Fibroblast of the aortic adventitia (primary cell): ENCODE results near the gene CLDN2. TPM values are rescaled to one million over a fixed set of nuclear protein-coding genes. Genes with fewer than 3 reads are reported as not detected.

Source experiments
- DNase-seq: peaks from one replicate; pipeline ENCODE4 v3.0.0-alpha.2; 2010; ENCODE audit warnings: low read depth
- H3K4me3 ChIP-seq: 2 replicates; pipeline ENCODE4 v1.5.1; 2011; ENCODE audit warnings: low read depth, mild to moderate bottlenecking, control low read depth, low read length, moderate library complexity
- total RNA-seq: library from RNA; depleted of rRNA; stranded (reverse); fragments of >200 nt; gene quantifications from 2 replicates; pipeline ENCODE4 v1.2.3, GENCODE V29; 2012; ENCODE audit warnings: low replicate concordance
- TF ChIP-seq, protein P1 (sequence below): IDR thresholded peaks from 2 replicates; pipeline ENCODE4 v1.5.1; 2011; ENCODE audit warnings: mild to moderate bottlenecking, low read length, control low read depth, inconsistent platforms; ENCODE audit not compliant: insufficient read depth

Gene CLDN2
- total RNA-seq, 1 donor, result not detected

DNA sequence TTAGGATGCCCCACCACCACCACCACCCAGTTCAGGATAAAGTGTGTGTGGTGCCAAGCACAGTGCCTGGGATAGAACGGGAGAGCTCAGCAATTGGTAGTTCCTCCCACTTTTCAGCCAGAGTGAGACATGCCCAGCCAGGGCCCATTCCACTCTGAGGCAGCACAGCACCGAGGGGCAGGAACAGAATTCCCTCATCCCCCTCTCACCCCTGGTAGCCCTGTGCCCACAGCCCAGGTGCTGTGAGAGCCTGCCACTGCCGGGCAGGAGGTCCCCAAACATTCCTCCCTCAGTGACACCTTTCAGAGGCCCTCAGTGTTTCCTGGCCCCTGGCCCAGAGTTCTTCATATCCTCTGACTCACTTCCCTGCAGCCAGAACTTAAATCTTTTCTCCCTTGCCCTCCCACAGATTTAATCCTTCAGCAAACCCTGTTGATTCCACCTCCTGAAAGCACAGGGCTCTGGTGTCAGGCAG lies 25.2 kb upstream of the CLDN2 start:
- no peak overlapping the region for H3K4me3 ChIP-seq
- DNase-seq, result peak; percentile 71
- TF ChIP-seq, protein P1, sequence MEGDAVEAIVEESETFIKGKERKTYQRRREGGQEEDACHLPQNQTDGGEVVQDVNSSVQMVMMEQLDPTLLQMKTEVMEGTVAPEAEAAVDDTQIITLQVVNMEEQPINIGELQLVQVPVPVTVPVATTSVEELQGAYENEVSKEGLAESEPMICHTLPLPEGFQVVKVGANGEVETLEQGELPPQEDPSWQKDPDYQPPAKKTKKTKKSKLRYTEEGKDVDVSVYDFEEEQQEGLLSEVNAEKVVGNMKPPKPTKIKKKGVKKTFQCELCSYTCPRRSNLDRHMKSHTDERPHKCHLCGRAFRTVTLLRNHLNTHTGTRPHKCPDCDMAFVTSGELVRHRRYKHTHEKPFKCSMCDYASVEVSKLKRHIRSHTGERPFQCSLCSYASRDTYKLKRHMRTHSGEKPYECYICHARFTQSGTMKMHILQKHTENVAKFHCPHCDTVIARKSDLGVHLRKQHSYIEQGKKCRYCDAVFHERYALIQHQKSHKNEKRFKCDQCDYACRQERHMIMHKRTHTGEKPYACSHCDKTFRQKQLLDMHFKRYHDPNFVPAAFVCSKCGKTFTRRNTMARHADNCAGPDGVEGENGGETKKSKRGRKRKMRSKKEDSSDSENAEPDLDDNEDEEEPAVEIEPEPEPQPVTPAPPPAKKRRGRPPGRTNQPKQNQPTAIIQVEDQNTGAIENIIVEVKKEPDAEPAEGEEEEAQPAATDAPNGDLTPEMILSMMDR, result no peak

DNA sequence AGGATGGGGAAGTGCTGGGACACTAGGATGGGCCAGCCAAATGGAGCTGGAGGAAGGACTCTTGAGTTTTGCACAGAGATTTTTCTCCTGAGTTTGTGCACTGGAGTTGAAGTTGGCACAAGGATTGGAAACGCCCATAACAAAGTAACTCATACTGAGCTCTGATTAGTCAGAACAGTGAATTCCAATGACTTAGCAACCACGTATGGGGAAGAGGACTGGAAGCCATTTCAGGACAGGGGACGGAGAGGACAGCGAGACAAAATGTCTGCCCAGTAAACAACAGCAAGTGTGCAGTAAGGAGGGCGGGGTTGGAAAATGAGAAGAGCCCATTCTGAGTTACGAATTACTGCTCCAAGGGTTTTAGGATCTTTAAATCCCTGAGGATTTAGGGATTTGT lies 22.9 kb upstream of the CLDN2 start:
- TF ChIP-seq, protein P1, result no peak

DNA sequence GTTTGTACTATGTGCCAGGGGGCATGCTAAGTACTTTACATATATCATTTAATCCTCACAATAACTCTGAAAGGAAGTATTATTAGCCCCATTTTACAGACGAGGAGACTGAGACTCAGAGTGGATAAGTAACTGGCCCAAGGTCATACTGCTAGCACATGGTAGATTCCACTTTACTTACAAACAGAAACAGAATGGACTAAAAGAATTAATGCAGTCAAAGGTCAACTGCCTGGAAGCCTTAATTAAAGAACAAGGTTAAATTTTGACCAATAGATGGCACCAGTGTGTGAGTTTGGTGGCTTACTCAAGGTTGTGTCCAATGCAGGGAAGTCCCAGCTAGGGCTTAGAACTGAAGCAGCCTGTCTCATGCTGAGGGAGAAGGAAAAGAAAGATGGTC lies 21.7 kb upstream of the CLDN2 start:
- TF ChIP-seq, protein P1, result peak; percentile 27
- no peak overlapping the region for H3K4me3 ChIP-seq
- DNase-seq, result peak; percentile 59

More for the DNA sequence above, 22.9 kb upstream of the CLDN2 start:
- no peak overlapping the region for H3K4me3 ChIP-seq
- peak; percentile 73 for DNase-seq

DNA sequence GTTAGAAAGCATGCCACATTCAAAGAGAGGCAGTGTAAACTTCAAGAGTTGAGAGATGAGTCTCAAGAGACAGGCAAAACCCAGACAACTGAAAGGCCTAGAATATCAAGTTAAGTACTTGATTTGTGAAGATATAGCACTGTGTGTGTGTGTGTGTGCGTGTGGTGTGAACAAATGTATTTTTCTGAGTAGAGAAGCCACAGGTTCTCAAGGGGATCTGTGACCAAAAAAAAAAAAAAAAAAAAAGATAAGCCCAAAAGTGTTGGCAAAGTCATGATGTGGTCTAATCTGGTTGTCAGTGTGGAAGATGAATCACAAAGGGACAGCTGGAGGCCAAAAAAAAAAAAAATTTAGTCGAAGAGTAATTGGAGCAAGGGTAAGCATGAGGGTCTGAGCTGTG lies 20.9 kb upstream of the CLDN2 start:
- peak; percentile 18 for DNase-seq
- H3K4me3 ChIP-seq, result no peak overlapping the region
- TF ChIP-seq, protein P1, result no peak

DNA sequence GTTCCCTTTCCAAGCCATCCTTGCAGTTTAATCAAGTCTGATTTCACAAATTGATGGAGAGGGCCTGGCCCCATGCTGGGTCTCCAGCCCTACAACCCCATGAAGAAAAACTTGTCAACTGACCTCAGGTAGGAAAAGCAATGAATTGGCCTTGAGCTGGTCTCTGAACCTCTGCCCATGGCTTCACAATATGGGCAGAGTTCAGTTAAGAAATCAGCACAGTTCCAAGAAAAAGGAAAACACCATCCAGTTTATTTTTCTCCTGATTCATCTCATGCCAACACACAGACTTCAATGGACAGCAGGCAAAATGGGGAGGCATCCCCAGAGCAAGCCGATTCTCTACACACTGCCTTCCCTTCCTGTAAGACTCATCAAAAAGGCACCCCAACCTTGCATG lies 20.4 kb upstream of the CLDN2 start:
- DNase-seq, result no peak
- TF ChIP-seq, protein P1, result no peak
- no peak overlapping the region for H3K4me3 ChIP-seq

DNA sequence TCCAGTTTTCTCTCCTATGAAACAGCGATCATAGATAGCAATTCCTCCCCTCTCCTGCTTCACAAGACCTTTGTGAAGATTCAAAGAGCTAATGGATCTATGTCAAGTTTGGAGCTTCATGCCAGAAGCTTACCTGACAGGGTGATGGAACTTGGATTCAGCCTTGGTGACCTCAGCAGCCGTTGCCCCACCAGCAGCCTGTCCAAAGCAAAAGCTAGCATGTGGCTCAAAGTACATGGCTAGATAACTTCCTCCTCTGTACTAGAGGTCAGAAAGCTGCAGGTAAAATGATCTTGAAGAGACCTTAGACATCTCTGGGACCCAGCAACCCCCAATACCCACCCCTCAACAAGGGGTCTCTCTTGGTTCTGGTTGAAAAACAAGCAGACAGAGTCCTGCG lies 18.9 kb upstream of the CLDN2 start:
- TF ChIP-seq, protein P1, result no peak
- no peak overlapping the region for H3K4me3 ChIP-seq
- DNase-seq, result no peak

DNA sequence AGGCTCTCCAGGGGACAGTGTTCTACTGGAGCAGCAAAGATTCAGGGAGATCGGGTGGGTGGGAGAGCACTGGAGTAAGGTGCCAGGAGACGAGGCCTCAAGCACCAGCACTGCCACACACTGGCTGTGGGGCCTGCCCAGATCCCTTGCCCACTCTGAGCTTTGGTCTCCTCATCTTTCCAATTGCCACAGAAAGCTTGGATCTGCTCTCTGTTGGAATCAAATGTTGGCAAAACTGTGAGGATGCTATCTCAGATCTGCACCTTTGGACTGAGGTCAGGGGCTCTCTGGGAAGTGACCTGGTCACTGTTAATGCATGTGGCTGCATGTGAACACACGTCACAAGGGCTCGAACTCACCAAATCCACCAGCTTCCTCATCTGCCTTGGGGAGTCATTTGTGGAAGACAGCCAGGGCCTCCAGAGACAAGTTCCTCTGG lies 18.4 kb upstream of the CLDN2 start:
- TF ChIP-seq, protein P1, result no peak
- DNase-seq, result no peak
- no peak overlapping the region for H3K4me3 ChIP-seq
